ENCODE results near the gene RAB40C.

GRCh38 chr16:625977-626765 is 36.3 kb downstream of the RAB40C start:
- TF ChIP-seq CTCF (IDR thresholded peaks at IDR 0.05) (no peak), EZH2 (IDR thresholded peaks at IDR 0.05) (no peak), EZH2phosphoT487 (IDR thresholded peaks at IDR 0.05) (no peak)

All from neural progenitor cell (in vitro differentiated cells).